ENCODE results near the gene UBE2I. TPM values are rescaled to one million over a fixed set of nuclear protein-coding genes. Genes with fewer than 3 reads are reported as not detected.

The UBE2I gene
- total and polyA plus RNA-seq, 2 donors (not counting 1 experiment from before 2014, with no cell fraction given) = 152 to 265 TPM

DNA sequence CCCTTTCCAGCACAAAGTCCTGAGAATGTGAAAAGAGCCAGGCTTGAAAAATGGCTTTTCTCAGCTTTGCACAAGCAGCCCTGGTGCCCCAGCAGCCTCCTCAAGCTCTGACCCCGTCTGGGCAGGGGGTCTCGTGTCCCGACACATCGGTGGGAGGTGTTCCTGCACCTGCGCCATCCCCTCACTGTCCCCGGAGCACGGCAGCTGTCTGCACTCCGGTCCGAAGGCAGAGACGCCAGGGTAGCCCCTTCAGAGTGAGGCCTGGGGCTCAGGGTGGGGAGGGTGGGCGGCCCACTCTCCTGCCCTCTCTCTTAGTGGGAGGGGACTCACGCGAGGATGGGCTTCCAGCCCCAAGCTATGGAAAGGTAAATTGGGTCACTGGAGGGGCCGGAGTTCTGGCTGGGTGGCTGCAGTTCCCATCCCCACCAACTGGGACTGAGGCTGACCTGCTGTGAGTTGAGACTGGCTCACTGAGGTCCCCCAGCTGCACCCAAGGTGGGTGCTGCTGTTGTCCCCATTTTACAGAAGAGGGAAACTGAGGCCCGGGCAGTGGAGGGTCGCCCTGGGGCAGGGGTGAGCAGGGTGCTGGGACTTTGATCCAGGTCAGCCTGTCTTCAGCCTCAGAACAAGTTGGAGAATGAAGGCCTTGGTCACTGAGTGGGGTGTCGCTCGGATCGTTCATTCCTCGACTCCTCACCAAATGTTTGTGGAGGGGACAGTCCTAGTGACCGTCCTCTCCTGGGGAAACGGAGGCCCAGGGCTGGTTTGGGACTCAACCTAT lies 21.7 kb downstream of the UBE2I start:
- no peak overlapping the region for H2AFZ ChIP-seq (ENCODE audit: insufficient read depth, low read depth, low read length, poor library complexity, severe bottlenecking)
- 60% methylated on average over 22 of the region's 22 CpGs for WGBS (ENCODE audit: insufficient coverage)
- ChIA-PET CTCF (interaction anchor here (0.8 to 2.1 kb wide), 2 partner anchors 11 to 20 kb away, joined by 3 to 8 read pairs; partner anchors contain the start of genes GNPTG and TSR3), POLR2A (interaction anchor here (0.5 to 2.6 kb wide), 6 partner anchors 8 to 33 kb away, joined by 3 to 14 read pairs (median 8); partner anchors contain the start of gene UBE2I)
- peaks cover 7% of the 10 kb centered on the region for H3K27me3 Mint-ChIP-seq
- no peaks in the 10 kb centered on the region for H3K36me3 ChIP-seq (replicated peaks in 1 of 2; ENCODE audit: control extremely low read depth in 1 of 2, control insufficient read depth in 1 of 2, extremely low read depth in 1 of 2, insufficient read depth in 2 of 2, low read length in 1 of 2)
- peaks cover 3% of the 10 kb centered on the region for H3K79me2 ChIP-seq (ENCODE audit: control insufficient read depth, insufficient read depth, low read length)
- H4K20me1 ChIP-seq (ENCODE audit: control insufficient read depth, insufficient read depth, low read length, poor library complexity, severe bottlenecking) = peaks cover 20% of the 10 kb centered on the region
- DNase-seq (no peak), ATAC-seq (ENCODE audit: low read depth) (no peak)
- H3K27ac ChIP-seq (ENCODE audit: low read length in 2 of 2) = peak overlapping the region; percentile 90 to 91
- peak overlapping the region; percentile 97 for H3K4me2 ChIP-seq (replicated peaks; ENCODE audit: low read depth, low read length, poor library complexity, severe bottlenecking)
- peak overlapping the region; percentile 96 for H3K27ac Mint-ChIP-seq
- H3K4me1 ChIP-seq (ENCODE audit: control insufficient read depth in 2 of 2, insufficient read depth in 2 of 2, low read length in 2 of 2) = peaks cover 48 to 71% of the 10 kb centered on the region in 2 donors
- intact Hi-C loops (cut with micrococcal nuclease) = loop anchor here (1.0 kb wide), 1 partner anchor 22 kb away; the partner anchor contains the start of gene UBE2I
- peak overlapping the region; percentile 34 to 63 (median 48) for H3K4me3 ChIP-seq (ENCODE audit: control extremely low read depth in 1 of 5, extremely low read depth in 1 of 5, insufficient read depth in 1 of 5, low read depth in 2 of 5, low read length in 4 of 5)
- peak overlapping the region; percentile 88 for H3K4me3 Mint-ChIP-seq
- H3K9ac ChIP-seq (ENCODE audit: low read length) = peak overlapping the region; percentile 76
- no peaks in the 10 kb centered on the region for H3K9me3 Mint-ChIP-seq (ENCODE audit: insufficient read depth)
- no peak for TF ChIP-seq EZH2 (IDR thresholded peaks at IDR 0.05; ENCODE audit: borderline replicate concordance, insufficient read depth, low read depth, low read length, poor library complexity, severe bottlenecking)
- no peak for TF ChIP-seq CTCF (IDR thresholded peaks at IDR 0.05)
- peaks cover 26% of the 10 kb centered on the region for H3K4me1 Mint-ChIP-seq
- peaks cover 0 to 25% (median 3%) of the 10 kb centered on the region in 3 donors for H3K9me3 ChIP-seq (ENCODE audit: control extremely low read depth in 1 of 3, control insufficient read depth in 2 of 3, insufficient read depth in 1 of 3, low read length in 2 of 3)
- peaks cover 0 to 47% (median 20%) of the 10 kb centered on the region in 4 experiments for H3K27me3 ChIP-seq (replicated peaks in 1 of 4; ENCODE audit: control extremely low read depth in 1 of 4, control insufficient read depth in 3 of 4, insufficient read depth in 4 of 4, low read length in 3 of 4)

All from B cell (primary cell).